ENCODE data around the gene BAHCC1.

BAHCC1 gene

DNA sequence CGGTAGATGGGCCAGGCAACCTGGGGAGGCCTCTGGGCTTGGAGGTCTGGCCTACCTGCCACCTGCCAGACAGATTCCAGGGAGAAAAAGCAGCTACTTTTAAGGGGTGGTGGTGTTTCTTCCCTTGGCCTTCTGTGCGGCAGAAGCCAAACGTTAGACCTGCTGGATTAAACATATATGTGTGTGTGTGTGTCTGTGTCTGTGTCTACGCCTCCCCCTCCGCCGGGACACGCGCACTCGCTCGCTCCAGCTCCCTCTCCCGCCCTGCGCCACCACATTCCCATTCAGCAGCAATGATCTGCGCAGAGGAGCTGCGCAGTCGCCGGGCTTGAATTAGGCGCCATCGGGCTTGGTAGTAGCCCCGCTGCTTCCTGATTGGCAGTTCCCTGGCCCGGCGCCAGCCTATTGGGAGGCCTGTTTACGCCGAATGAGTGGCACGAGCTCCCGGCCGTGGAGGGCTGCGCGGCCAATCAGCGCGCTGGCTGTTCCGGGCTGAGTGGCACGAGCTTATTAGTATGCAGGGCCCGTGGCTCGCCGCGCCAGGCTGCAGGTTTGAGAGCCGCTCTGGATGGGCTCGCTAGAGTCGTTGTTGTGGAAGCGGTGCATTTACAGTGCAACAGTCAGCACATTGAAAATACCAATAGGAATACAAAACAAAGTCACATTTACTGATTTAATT is at the start of gene BAHCC1 (continued):
- no peak for TF ChIP-seq ZNF623 (tag by site-specific recombination; IDR thresholded peaks at IDR 0.05)
- TF ChIP-seq, protein P1, sequence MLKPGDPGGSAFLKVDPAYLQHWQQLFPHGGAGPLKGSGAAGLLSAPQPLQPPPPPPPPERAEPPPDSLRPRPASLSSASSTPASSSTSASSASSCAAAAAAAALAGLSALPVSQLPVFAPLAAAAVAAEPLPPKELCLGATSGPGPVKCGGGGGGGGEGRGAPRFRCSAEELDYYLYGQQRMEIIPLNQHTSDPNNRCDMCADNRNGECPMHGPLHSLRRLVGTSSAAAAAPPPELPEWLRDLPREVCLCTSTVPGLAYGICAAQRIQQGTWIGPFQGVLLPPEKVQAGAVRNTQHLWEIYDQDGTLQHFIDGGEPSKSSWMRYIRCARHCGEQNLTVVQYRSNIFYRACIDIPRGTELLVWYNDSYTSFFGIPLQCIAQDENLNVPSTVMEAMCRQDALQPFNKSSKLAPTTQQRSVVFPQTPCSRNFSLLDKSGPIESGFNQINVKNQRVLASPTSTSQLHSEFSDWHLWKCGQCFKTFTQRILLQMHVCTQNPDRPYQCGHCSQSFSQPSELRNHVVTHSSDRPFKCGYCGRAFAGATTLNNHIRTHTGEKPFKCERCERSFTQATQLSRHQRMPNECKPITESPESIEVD (tag by site-specific recombination; IDR thresholded peaks at IDR 0.05), result no peak
- no peak for TF ChIP-seq ZNF175 (tag by site-specific recombination; IDR thresholded peaks at IDR 0.05)
- no peak for TF ChIP-seq ZNF791 (tag by site-specific recombination; IDR thresholded peaks at IDR 0.05)
- TF ChIP-seq ZNF660 (tag by site-specific recombination; IDR thresholded peaks at IDR 0.05), result peak; percentile 68; the same call in 1 of the 2 replicates
- TF ChIP-seq, protein P2, sequence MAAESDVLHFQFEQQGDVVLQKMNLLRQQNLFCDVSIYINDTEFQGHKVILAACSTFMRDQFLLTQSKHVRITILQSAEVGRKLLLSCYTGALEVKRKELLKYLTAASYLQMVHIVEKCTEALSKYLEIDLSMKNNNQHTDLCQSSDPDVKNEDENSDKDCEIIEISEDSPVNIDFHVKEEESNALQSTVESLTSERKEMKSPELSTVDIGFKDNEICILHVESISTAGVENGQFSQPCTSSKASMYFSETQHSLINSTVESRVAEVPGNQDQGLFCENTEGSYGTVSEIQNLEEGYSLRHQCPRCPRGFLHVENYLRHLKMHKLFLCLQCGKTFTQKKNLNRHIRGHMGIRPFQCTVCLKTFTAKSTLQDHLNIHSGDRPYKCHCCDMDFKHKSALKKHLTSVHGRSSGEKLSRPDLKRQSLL (tag by site-specific recombination; IDR thresholded peaks at IDR 0.05), result peak; percentile 80
- TF ChIP-seq ZNF530 (tag by site-specific recombination; IDR thresholded peaks at IDR 0.05; ENCODE audit: low read depth), result no peak
- no peak for TF ChIP-seq OVOL3 (tag by site-specific recombination; IDR thresholded peaks at IDR 0.05)
- peak; percentile 95 for TF ChIP-seq ZBTB8A (tag by site-specific recombination; IDR thresholded peaks at IDR 0.05)
- TF ChIP-seq REPIN1 (tag by site-specific recombination; IDR thresholded peaks at IDR 0.05; ENCODE audit: low read depth), result no peak
- peak; percentile 96 for TF ChIP-seq SP2 (tag by site-specific recombination; IDR thresholded peaks at IDR 0.05)
- TF ChIP-seq ZNF157 (tag by site-specific recombination; IDR thresholded peaks at IDR 0.05), result no peak
- TF ChIP-seq, protein P3, sequence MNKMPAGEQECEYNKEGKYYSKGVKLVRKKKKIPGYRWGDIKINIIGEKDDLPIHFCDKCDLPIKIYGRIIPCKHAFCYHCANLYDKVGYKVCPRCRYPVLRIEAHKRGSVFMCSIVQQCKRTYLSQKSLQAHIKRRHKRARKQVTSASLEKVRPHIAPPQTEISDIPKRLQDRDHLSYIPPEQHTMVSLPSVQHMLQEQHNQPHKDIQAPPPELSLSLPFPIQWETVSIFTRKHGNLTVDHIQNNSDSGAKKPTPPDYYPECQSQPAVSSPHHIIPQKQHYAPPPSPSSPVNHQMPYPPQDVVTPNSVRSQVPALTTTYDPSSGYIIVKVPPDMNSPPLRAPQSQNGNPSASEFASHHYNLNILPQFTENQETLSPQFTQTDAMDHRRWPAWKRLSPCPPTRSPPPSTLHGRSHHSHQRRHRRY (tag by site-specific recombination; IDR thresholded peaks at IDR 0.05), result no peak
- TF ChIP-seq ZNF549 (tag by site-specific recombination; IDR thresholded peaks at IDR 0.05), result no peak
- no peak for TF ChIP-seq ZNF621 (tag by site-specific recombination; IDR thresholded peaks at IDR 0.05)
- 0 out of 2 replicates have a peak, but pooled peaks have one; percentile 4 for TF ChIP-seq ZNF76 (tag by site-specific recombination; IDR thresholded peaks at IDR 0.05; ENCODE audit: borderline replicate concordance, low read depth)
- no peak for TF ChIP-seq ZNF112 (tag by site-specific recombination; IDR thresholded peaks at IDR 0.05)
- no peak; the same call in 1 of the 2 replicates for TF ChIP-seq ZSCAN30 (tag by site-specific recombination; IDR thresholded peaks at IDR 0.05)
- peak; percentile 94 for TF ChIP-seq ZBTB17 (tag by site-specific recombination; IDR thresholded peaks at IDR 0.05)
- TF ChIP-seq ZNF600 (tag by site-specific recombination; IDR thresholded peaks at IDR 0.05), result peak; percentile 97
- TF ChIP-seq ZFHX2 (tag by site-specific recombination; conservative IDR thresholded peaks at IDR 0.05), result no peak
- TF ChIP-seq, protein P4, sequence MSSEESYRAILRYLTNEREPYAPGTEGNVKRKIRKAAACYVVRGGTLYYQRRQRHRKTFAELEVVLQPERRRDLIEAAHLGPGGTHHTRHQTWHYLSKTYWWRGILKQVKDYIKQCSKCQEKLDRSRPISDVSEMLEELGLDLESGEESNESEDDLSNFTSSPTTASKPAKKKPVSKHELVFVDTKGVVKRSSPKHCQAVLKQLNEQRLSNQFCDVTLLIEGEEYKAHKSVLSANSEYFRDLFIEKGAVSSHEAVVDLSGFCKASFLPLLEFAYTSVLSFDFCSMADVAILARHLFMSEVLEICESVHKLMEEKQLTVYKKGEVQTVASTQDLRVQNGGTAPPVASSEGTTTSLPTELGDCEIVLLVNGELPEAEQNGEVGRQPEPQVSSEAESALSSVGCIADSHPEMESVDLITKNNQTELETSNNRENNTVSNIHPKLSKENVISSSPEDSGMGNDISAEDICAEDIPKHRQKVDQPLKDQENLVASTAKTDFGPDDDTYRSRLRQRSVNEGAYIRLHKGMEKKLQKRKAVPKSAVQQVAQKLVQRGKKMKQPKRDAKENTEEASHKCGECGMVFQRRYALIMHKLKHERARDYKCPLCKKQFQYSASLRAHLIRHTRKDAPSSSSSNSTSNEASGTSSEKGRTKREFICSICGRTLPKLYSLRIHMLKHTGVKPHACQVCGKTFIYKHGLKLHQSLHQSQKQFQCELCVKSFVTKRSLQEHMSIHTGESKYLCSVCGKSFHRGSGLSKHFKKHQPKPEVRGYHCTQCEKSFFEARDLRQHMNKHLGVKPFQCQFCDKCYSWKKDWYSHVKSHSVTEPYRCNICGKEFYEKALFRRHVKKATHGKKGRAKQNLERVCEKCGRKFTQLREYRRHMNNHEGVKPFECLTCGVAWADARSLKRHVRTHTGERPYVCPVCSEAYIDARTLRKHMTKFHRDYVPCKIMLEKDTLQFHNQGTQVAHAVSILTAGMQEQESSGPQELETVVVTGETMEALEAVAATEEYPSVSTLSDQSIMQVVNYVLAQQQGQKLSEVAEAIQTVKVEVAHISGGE (tag by site-specific recombination; conservative IDR thresholded peaks at IDR 0.05; ENCODE audit: low read depth), result peak; percentile 55
- TF ChIP-seq ZIC2 (tag by site-specific recombination; IDR thresholded peaks at IDR 0.05), result 0 out of 2 replicates have a peak, but pooled peaks have one; percentile 27
- TF ChIP-seq, protein P5, sequence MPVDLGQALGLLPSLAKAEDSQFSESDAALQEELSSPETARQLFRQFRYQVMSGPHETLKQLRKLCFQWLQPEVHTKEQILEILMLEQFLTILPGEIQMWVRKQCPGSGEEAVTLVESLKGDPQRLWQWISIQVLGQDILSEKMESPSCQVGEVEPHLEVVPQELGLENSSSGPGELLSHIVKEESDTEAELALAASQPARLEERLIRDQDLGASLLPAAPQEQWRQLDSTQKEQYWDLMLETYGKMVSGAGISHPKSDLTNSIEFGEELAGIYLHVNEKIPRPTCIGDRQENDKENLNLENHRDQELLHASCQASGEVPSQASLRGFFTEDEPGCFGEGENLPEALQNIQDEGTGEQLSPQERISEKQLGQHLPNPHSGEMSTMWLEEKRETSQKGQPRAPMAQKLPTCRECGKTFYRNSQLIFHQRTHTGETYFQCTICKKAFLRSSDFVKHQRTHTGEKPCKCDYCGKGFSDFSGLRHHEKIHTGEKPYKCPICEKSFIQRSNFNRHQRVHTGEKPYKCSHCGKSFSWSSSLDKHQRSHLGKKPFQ (tag by site-specific recombination; IDR thresholded peaks at IDR 0.05), result no peak
- no peak for TF ChIP-seq ZFP41 (tag by site-specific recombination; IDR thresholded peaks at IDR 0.05; ENCODE audit: borderline replicate concordance)
- TF ChIP-seq GLIS2 (tag by site-specific recombination; IDR thresholded peaks at IDR 0.05), result 0 out of 2 replicates have a peak, but pooled peaks have one; percentile 38
- TF ChIP-seq GLI4 (tag by site-specific recombination; IDR thresholded peaks at IDR 0.05), result no peak
- TF ChIP-seq, protein P6, sequence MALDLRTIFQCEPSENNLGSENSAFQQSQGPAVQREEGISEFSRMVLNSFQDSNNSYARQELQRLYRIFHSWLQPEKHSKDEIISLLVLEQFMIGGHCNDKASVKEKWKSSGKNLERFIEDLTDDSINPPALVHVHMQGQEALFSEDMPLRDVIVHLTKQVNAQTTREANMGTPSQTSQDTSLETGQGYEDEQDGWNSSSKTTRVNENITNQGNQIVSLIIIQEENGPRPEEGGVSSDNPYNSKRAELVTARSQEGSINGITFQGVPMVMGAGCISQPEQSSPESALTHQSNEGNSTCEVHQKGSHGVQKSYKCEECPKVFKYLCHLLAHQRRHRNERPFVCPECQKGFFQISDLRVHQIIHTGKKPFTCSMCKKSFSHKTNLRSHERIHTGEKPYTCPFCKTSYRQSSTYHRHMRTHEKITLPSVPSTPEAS (tag by site-specific recombination; IDR thresholded peaks at IDR 0.05), result no peak
- no peak for TF ChIP-seq ZNF174 (tag by site-specific recombination; IDR thresholded peaks at IDR 0.05)

Measured in HEK293 (cell line).